AG04450 (cell line): Measurements from ENCODE around the gene NPHP4. TPM values are rescaled to one million over a fixed set of nuclear protein-coding genes. Genes with fewer than 3 reads are reported as not detected.

Source experiments
- CTCF ChIA-PET: fragments of 300-600, 350-600 bp; formaldehyde crosslinking; extraction: SDS; loops from one replicate; lab custom pipeline; 2022; ENCODE audit warnings: antibody characterized with exemption, inconsistent platforms; lab: Charles Lee
- POLR2A ChIA-PET: fragments of 350-600 bp; formaldehyde crosslinking; extraction: SDS; loops from one replicate; lab custom pipeline; 2021; ENCODE audit warnings: antibody characterized with exemption, inconsistent platforms; lab: Yijun Ruan, JAX
- DNase-seq: peaks from one replicate; pipeline ENCODE4 v3.0.0-alpha.2; 2011; ENCODE audit warnings: low read depth, low spot score
- H3K27ac ChIP-seq: one replicate; pipeline ENCODE4 v1.5.1; 2012; ENCODE audit warnings: low read depth, low read length, control low read depth
- H3K27me3 ChIP-seq: one replicate; pipeline ENCODE4 v1.6.0; 2012; ENCODE audit warnings: low read length; ENCODE audit not compliant: control insufficient read depth, insufficient read depth
- H3K4me3 ChIP-seq: 2 replicates; pipeline ENCODE4 v1.5.1; 2011; ENCODE audit warnings: mild to moderate bottlenecking, low read depth, low read length, control low read depth
- H3K9me3 ChIP-seq: 2 replicates; pipeline ENCODE4 v1.5.1; 2012; ENCODE audit warnings: low read length; ENCODE audit not compliant: control insufficient read depth, insufficient read depth
- polyA plus RNA-seq: library from polyadenylated mRNA; depleted of rRNA; stranded (reverse); fragments of >200 nt; gene quantifications from 2 replicates; pipeline ENCODE4 v1.2.3, GENCODE V29; 2011
- TF ChIP-seq, protein P1 (sequence below): IDR thresholded peaks from 2 replicates; pipeline ENCODE4 v1.5.1; 2011; ENCODE audit warnings: low read depth, low read length, control low read depth, inconsistent platforms

Gene NPHP4
- polyA plus RNA-seq, 1 experiment: 1.6 TPM

DNA sequence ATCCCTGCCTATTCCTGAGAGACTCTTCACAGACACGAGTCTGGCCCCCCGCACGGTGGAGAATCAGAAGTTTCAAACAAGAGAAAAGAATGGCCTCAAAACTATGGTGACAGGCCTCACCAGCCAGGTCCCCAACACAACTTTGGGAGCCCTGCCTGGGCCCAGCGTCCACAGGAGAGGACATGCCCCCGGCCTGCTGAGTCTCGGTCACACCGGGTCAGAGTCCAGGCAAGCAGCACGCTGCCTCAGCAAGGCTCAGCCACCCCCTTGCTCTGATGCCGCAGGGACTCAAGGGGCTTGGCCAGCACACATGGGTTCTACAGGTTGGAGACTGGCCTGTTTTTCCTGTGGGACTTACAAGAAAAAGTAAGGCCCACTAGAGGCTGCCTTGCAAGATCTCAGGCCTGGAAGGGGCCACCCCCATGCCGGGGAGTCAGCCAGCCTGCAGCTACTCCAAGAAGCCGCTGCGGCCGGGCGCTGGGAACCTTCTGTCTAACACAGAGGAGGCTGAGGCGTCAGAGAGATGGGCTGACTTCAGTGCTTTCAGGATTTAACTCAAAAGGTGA lies 116.8 kb downstream of the NPHP4 start:
- Histone ChIP-seq H3K4me3 (no peak overlapping the region), H3K9me3 (peaks cover 6% of the 10 kb centered on the region; the same call in 1 of the 2 replicates), H3K27me3 (no peaks in the 10 kb centered on the region), H3K27ac (no peak overlapping the region)
- TF ChIP-seq, protein P1, sequence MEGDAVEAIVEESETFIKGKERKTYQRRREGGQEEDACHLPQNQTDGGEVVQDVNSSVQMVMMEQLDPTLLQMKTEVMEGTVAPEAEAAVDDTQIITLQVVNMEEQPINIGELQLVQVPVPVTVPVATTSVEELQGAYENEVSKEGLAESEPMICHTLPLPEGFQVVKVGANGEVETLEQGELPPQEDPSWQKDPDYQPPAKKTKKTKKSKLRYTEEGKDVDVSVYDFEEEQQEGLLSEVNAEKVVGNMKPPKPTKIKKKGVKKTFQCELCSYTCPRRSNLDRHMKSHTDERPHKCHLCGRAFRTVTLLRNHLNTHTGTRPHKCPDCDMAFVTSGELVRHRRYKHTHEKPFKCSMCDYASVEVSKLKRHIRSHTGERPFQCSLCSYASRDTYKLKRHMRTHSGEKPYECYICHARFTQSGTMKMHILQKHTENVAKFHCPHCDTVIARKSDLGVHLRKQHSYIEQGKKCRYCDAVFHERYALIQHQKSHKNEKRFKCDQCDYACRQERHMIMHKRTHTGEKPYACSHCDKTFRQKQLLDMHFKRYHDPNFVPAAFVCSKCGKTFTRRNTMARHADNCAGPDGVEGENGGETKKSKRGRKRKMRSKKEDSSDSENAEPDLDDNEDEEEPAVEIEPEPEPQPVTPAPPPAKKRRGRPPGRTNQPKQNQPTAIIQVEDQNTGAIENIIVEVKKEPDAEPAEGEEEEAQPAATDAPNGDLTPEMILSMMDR: no peak
- ChIA-PET POLR2A (no interaction called here), CTCF (interaction anchor here (1.7 kb wide), 1 partner anchor 40 kb away, joined by 5 read pairs; no protein-coding TSS in a partner anchor)
- no peak for DNase-seq

DNA sequence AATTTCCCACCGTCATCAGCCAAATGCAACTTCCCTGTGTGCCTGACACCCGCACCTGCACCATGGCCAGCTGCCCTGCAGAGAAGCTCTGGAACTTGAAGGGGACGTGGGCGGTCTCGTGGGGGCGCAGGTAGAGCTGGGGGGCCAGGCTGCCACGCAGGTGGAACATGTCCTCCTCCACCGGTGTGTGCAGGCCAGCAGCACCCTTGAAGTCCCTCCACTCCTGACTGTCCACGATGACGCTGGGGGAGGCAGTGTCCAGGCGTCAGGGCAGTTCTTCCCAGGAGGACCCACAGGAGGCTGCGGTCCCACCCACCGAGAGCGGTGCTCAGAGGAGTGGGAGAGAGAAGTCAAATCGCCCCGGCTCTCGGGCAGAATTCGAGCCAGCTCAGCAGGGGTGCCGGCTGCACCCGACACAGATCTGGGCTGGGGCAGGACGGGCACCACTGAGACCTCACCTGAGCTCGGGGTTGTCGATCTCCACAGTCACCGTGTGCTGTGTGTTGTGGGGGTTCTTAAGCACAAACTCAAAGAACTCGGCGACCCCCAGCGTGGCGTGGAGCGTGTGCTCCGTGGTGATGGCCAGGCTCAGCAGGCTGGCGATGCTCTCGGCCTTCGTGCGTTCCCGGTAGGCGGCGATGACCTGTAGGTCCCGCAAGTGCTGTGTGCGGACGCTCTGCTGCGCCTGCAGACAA lies 117.7 kb downstream of the NPHP4 start:
- POLR2A ChIA-PET: no interaction called here
- H3K4me3 ChIP-seq: no peak overlapping the region
- peaks cover 2% of the 10 kb centered on the region; the same call in 1 of the 2 replicates for H3K9me3 ChIP-seq
- no peak overlapping the region for H3K27ac ChIP-seq
- TF ChIP-seq, protein P1: no peak
- CTCF ChIA-PET: no interaction called here
- no peak for DNase-seq
- no peaks in the 10 kb centered on the region for H3K27me3 ChIP-seq

DNA sequence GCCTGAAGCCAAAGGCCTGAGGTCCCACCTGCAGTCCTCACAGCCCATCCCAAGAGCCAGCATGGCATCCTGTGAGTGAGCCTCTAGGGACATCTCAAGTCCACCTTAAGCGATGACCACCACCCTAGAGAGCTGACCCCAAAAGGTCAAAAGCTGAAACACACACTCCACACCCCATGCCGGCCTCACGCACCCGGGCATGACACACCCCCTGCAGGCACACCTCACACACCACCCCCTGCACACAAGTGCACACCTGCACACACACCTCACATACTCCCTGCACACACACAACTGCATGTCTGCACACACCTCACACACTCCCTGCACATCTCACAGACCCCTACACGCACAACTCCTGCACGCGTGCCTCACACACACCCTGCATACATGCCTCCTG lies 118.7 kb downstream of the NPHP4 start:
- POLR2A ChIA-PET: no interaction called here
- Histone ChIP-seq H3K27me3 (no peaks in the 10 kb centered on the region), H3K27ac (no peak overlapping the region), H3K9me3 (peaks cover 6% of the 10 kb centered on the region), H3K4me3 (no peak overlapping the region)
- CTCF ChIA-PET: no interaction called here
- DNase-seq: no peak
- TF ChIP-seq, protein P1: no peak

DNA sequence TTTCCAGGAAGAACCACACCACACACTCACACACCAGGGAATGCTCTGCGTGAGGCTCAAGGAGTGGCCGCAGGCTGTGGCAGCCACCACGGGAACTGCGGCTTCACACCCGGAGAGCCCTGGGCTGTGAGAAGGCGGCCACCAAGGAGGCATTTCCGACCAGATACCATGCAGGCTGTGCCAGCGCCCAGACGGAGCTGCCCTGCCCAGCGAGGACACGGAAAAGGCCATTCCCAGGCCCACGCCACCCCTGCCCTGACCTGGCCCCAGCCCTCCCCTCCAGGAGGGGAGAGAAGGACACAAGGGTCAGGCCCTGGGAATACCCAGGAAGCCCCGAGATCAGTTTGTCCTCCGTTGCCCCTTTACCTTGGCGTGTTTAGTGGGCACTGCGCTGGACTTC lies 119.3 kb downstream of the NPHP4 start:
- no peak for DNase-seq
- ChIA-PET CTCF (no interaction called here), POLR2A (no interaction called here)
- Histone ChIP-seq H3K4me3 (no peak overlapping the region), H3K9me3 (peaks cover 8% of the 10 kb centered on the region), H3K27ac (no peak overlapping the region), H3K27me3 (no peaks in the 10 kb centered on the region)
- TF ChIP-seq, protein P1: no peak

DNA sequence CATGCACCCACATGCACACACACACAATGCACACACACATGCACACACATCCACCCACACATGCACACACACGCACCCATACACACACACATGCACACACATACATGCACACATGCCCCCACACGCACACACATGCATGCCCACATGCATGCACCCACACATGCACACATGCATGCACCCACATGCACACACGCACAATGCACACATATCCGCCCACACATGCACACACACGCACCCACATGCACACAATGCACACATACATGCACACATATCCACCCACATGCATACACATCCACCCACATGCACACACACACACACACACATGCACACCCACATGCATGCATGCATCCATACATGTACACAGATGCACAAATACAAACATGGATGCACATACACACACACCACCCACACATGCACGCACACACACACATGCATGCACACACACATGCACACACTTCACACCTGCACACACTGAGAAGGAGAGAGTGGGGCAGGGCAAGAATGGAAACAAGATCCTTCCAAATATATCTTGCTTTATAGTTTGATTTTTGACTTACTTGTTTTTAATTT lies 123.2 kb downstream of the NPHP4 start:
- CTCF ChIA-PET: no interaction called here
- POLR2A ChIA-PET: no interaction called here
- TF ChIP-seq, protein P1: no peak
- no peaks in the 10 kb centered on the region for H3K27me3 ChIP-seq
- no peak overlapping the region for H3K4me3 ChIP-seq
- peaks cover 8% of the 10 kb centered on the region for H3K9me3 ChIP-seq
- no peak for DNase-seq
- H3K27ac ChIP-seq: no peak overlapping the region
